GM21447 (cell line): ENCODE data around the gene ABCA7.
"Not testable (repeated sequence)": the region's sequence is repeated elsewhere in the genome, so short reads cannot be mapped to it uniquely, and the experiment has no call there.

Experiments
- ATAC-seq: cut with Tn5 transposase; IDR thresholded peaks from one replicate; pipeline ENCODE4 v1.9.1; 2021; ENCODE audit not compliant: unreplicated experiment

Gene ABCA7

DNA sequence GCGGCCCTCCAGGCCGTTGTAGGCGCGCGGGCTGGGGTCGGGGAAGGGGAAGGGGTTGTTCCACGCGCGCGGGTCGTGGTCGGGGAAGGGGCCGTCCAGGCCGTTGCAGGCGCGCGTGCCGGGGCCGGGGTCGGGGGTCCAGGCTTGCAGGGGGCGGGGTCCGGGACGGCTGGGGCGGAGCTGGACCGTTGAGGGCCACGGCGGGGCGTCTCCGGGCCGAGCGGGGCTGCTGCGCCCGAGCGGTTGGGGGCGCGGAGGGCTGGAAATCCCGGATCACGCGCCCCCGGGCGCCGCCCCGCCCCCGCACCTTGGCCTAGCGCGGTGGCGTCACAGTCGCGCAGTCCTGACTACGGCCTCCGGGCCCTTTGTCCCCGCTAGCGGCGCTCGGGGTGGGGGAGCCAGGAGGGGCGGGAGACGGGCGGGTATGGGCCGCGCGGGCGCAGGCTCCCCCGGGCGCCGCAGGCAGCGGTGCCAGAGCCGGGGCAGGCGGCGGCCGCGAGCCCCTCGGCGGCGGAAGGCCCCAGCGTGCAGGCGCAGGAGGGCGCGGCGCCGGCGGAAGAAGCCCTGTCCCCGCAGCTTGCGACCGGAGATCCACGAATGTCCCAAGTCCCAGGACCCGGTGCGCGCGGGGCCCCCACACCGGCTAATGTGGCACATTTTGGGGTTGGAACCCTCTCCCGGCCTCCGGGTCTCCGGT, 64.6 kb downstream of the ABCA7 start:
- no peak for ATAC-seq

DNA sequence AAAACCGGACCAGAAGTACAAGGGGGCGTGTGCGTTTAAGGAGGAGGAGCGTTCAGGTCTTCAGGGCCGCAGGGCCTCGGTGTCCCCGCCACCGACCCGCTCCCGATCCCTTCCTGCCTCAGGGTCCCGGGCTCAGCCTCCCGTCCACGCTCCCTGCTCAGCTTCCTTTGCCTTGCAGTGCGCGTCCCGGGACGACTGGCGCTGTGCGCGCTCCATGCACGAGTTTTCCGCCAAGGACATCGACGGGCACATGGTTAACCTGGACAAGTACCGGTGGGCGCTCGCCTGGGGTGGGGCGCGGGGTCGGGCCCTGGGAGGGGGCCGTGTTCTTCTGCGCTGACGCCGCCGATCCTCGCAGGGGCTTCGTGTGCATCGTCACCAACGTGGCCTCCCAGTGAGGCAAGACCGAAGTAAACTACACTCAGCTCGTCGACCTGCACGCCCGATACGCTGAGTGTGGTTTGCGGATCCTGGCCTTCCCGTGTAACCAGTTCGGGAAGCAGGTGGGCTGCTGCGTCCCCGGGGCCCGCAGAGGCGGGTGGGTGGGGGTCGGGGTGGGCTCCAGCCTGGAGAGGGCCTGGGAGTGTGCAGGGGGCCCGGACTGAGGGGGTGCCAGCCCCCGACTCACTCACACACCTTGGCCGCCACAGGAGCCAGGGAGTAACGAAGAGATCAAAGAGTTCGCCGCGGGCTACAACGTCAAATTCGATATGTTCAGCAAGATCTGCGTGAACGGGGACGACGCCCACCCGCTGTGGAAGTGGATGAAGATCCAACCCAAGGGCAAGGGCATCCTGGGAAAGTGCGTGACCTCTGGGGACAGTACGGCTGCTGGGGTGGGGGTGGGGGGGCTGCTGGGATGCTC, 65.3 kb downstream of the ABCA7 start:
- no peak for ATAC-seq

DNA sequence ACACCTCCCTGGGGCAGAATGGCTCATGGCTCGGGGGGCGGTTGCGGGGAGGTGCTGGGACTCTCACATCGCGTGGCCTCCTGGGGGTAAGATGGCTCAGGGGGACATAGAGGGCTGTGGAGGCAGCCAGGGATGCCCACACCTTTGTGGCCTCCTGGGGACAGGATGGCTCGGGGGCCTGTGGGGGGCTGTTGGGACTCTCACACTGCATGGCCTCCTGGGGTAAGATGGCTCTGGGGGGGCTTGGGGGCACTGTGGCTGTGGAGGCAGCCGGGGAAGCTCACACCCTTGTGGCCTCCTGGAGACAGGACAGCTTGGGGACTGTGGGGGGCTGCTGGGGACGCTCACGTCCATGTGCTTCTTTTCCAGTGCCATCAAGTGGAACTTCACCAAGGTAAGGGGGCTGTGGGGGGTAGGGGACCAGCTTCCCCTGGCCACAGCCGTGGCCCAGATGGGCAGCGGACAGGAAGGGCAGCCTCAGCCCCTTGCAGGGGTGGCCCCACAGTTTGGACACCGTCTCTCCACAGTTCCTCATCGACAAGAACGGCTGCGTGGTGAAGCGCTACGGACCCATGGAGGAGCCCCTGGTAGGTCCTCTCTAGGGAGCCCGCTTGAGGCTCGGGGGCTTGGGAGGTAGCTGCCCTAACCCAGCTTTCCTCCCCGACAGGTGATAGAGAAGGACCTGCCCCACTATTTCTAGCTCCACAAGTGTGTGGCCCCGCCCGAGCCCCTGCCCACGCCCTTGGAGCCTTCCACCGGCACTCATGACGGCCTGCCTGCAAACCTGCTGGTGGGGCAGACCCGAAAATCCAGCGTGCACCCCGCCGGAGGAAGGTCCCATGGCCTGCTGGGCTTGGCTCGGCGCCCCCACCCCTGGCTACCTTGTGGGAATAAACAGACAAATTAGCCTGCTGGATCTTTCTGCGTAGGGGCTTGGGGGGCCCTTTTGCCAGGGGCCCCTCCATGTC, 66.2 kb downstream of the ABCA7 start:
- ATAC-seq: no peak

DNA sequence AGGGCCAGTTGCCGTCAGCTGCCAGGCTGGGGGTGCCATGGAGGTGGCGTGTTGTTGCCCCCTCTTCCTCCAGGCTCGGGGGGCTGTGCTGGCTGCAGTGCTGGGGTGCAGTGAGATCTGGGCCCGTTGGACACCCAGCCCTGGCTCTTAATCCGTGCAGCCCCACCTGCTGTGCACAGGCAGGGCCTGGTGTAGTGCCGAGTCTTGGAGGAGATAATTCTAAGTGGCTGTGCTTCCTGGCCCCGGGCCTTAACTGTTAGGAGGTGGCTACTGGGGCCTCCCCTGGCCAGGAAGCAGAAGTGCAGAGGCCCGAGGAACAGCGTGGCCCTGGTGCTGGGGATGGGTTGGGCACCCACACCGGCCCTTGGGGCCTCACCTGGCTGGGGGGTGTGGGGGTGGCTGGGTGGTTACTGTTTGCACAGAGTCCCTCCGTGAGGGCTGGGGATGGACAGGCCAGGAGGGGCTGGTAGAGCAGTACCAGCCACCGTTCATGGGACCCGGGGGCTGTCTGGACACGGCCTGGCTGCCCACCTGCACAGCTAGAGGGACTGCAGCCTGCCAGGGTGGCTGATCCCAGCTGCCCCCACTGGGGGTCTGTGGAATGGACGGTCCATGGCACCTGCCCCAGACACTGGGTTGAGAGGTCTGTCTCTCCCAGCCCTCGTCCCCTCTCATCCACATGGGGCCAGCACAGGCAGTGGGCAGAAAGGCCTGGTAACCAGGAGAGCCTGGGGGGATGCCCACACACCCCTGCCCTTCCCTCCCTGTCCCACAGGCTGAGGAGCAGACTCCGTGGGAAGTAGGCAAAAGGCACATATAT, 67.1 kb downstream of the ABCA7 start:
- ATAC-seq: no peak

DNA sequence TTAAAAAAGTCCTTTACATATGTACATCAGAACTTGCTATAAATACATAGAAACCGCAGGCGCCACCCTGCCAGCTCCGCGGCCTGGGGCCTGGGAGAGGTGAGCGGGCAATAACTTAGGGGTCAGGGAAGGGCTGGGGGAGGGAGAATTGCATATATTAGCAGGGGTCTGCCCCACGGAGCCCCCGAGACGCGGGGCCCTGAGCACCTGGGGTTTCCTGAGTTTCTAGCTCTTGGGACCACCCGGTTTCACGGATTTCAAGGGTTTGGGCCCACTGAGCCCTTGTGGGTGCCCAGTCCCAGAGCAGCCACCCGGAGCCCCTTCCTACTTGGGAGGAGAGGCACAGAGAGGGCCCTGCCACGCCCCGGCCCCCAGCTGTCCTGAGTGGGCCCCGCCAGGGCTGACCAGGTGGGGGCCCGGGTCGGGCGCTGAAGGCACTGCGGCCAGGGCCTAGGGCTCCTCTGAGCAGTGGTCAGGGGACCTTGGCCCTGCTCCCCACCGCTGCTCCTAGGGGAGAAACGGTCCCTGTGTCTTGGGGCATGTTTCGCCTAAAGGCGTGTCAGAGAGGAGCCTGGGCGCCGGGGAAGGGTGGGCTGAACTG, 67.9 kb downstream of the ABCA7 start:
- no peak for ATAC-seq

DNA sequence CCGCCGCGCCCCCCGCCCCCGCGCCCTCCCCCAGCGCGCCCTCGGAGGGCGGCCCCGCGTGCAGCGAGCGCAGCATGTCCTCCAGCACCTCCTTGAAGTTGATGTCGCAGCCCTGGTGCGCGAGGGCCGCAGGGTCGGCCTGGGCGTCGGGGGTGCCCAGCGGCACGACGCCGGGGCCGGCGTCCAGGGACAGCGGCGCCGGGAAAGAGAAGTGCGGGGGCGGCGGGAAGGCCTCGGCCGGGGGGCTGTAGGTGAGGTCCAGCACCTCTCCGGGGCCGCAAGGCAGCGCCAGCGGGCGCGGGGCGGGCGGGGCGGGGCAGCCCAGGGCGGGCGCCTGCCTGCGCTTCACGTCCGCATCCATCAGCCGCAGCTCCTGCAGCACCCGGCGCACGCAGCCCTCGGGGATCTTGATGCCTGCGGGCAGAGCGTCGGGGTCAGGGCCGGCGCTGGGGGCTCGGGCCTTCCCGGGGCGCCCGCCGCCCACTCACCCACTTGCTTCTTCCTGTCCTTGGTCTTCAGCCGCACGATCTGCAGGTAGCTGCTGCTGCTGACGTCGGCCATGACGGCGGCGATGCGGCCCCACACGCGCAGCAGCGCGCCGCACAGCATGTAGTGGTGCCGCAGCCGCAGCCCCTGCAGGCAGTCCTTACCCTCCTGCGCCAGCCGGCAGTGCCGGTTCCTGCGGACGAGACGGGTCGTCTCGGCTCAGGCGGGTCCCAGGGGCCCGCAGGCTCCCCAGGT, 68.6 kb downstream of the ABCA7 start:
- no peak for ATAC-seq

DNA sequence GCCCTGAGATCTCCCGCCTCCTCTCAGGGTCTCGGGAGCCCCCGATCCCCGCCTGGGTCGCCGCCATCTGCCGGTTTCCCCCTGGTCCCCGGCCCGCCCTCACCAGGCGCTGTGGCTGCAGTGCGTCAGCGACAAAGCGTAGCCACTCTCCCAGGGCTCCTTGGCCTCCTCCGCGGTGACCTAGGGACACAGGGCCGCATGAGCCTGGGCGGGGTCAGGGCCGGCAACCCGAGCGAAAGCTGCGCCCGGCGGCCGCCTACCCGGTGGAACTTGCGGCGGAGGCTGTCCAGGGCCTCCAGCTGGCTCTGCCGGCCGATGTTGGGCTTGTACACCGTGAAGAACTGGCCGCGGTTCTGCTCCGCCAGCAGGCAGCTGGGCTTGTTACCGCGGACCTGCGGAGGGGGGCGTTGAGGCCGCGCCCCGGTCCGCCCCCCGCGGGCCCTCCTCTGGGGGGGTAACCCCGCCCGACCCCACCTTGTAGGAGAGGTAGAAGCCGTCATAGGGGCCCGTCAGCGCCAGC, 69.2 kb downstream of the ABCA7 start:
- no peak for ATAC-seq

DNA sequence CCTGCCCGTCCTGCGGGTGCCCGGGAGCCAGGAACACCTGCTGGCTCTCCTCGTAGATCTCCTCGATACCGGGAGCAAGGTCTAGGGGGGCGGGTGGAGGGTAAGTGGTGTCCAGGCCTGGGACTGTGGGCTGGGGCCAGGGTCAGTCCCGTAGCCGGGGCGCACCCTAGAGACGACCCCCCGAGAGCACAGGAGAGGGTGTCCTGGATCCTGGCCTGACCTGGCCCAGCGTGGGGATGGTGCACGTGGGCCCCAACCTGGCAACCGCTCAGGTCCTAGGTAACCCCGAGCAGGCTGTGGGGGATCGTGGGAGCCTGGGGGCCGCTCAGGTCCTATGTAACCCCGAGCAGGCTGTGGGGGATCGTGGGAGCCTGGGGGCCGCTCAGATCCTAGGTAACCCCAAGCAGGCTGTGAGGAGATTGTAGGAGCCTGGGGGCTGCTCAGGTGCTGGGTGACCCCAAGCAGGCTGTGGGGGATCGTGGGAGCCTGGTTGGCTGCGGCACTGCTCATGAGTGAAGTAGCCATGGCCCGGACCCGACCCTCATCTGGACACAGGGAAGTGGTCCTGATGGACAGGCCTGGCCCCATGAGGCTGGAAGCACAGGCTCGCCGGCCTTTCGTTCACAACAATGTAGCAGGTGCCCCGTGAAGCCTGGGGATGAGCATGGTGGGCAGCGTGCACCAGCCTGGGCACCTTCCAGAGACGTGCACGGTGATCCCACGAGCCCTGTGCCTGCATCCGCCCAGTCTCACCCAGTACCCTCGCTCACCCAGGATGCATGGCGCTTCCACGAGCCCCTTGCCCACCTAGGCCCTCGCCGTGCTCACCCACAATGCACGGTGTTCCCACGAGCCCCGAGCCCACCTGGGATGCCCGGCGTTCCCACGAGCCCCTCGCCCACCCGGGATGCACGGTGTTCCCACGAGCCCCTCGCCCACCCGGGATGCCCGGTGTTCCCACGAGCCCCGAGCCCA, 70.1 kb downstream of the ABCA7 start:
- ATAC-seq: no peak

DNA sequence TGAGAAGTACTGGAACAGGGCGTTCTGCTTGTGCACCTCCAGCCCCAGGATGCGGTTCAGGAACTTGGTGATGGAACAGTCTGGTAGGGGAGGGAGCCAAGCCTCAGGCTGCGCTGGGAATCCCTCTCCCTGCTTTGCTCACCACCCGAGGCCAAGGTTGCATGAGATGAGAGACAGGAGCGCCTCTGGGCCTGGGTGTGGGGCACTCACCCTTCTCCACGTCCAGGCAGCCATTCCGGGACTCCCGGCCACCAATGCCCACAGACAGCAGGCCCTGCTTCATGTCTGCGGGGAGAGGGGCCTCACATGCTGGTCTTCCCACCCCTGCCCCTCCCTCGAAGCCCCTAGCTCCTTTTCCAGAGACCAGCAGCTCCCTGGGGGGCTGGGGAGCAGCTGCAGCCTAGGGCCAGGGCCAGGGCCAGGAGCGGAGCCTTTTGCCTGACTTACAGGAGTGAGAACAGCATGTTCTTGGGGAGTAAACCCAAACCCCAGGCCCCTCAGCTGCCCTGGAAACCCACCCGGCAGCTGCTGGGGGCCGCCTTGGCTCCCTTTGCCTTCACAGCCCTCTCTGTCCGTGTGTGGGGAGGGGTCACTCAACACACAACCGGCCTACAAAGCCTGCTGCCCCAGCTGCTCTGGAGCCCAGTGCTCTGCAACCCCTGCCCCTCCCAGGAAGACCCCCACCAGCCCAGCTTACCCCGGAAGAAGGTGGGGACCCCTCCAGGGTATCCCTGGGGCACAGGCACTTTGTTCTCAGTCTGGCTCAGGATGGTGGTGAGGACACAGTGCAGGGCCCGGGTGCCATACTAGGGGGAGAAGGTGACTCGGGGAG, 71.1 kb downstream of the ABCA7 start:
- no peak for ATAC-seq

DNA sequence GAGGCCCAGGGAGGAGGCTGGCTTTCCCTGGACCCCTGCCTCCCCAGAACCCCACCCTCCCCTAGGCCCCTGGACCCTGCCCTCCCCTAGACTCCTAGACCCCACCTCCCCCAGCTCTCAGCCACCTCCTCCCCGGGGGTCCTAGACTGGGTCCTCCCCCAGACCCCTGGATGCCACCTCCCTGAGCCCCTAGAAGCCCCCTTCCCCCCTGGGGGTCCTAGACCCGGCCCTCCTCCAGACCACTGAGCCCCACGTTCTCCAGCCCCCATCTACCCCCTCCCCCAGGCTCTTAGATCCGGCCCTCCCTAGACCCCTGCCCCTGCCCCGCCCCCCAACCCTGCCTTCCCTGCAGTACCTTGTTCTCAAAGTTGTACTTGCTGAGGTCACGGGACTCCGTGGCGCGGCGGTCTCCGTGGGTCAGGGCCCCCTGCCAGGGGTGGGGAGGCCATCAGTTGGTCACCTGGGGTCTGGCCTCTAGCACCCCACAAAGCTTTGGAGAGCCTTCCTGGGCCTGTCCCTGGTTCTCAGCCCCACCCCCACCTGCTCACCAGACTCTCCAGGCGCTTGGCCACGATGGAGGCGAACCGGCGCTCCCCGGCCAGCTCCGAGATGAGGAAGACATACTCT, 71.8 kb downstream of the ABCA7 start:
- no peak for ATAC-seq

DNA sequence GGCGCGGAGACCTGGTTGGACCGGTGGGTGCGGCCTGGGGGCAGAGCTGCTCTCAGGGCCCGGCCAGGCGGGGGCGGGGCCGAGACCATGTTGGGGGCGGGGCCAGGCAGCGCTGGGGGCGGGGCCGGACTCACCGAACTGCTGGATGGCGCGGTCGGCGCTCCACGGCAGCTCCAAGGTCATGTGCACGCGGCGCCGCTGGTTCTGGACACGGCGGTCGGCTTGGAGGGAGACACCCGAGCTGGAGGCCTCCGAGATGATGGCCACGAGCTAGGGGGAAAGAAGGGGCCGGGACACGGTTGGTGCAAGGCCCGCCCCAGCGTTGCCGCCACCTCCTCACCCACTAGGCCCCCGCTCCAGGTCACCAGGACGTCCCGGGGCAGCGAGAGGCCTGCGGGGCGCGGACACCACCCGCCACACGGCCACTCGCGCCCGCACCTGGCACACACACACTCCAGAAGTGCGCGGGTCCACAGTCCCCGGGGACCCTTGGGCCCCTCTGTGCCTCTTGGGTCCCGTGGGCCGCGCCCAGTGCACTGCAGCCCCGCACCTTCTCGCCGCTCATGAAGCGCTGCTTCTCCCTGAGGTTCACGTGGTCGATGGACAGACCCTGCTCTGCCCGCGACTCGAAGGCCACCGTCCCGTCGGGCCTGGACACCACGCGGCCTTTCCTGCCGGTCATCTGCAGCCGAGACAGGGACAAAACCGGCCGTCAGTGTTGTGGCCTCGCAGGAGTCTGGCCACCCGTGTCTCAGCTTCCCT, 72.5 kb downstream of the ABCA7 start:
- no peak for ATAC-seq

DNA sequence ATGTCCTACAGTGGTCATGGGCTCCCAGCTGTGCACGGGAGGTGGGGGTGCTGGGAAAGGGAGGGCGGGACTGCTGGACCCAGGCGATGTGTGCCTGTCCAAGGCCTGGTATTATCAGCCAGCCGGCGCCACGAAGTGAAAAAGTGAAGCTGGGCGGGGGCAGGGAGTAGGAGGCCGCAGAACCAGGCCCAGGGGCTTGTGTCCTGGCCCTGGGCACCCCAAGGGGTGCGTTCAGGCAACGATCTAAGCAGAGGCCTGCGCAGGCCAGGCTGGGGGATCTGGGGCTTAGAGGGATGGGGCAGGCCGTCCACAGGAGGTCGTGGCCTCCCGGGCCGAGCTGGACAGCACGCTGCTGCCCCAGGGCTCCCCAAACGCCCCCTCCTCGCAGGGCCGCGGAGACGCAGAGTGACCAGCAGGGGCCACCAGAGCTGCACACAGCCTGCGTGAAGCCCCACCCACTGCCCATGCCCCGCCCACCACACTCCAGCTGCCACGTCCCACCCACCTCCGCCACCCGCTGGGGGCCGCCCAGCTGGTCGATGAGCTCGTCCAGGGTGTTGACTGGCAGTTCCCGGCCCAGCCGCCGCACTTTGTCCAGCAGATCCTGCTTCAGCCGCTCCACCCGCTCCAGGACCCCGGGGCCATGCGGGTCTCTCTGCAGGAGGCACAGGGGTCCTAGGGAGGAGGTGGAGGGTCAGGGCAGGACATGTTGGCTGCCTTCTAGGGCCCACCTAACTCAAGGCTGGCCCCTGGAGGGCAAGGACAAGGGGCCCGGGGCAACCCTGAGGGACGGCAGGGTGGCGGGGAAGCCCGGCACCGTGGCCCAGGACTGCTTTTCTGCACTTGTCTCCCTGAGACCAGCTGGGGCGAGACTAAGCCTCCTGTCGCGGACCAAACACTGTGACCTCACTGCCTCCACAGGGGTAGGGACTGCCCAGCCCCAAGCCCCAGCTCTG, 73.4 kb downstream of the ABCA7 start:
- ATAC-seq: no peak

DNA sequence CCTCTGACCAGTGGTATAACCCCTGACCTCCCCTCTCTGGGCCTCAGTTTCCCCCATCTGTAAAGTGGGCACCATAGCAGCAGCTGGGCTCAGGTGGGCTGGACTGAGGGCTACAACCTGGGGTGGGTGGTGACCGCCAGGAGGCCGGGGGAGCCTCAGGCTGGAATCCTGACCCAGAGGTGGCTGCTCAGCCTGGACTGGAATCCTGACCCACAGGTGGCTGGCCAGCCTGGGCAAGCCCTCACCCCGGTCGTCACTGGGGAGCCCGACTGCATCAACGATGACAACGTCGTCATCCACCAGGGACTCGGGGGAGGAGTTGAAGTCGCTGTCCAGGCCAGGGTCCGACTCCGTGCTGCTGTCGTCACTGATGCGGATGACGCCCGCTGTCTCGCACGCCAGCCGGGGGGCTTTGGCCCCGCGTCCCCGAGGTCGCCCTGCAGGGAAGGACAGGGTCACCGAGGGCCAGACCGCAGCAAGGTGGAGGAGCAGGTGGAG, 74.1 kb downstream of the ABCA7 start:
- no peak for ATAC-seq

DNA sequence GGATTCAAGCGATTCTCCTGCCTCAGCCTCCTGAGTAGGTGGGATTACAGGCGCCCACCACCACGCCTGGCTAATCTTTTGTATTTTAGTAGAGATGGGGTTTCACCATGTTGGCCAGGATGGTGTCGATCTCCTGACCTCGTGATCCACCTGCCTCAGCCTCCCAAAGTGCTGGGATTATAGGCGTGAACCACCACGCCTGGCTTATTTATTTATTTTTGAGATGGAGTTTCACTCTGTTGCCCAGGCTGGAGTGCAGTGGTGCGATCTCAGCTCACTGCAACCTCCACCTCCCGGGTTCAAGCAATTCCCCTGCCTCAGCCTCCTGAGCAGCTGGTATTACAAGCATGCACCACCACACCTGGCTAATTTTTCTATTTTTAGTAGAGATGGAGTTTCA, 74.8 kb downstream of the ABCA7 start:
- not testable (repeated sequence) for ATAC-seq
